ENCODE measurements around the gene TTC23.

TTC23 gene, protein sequence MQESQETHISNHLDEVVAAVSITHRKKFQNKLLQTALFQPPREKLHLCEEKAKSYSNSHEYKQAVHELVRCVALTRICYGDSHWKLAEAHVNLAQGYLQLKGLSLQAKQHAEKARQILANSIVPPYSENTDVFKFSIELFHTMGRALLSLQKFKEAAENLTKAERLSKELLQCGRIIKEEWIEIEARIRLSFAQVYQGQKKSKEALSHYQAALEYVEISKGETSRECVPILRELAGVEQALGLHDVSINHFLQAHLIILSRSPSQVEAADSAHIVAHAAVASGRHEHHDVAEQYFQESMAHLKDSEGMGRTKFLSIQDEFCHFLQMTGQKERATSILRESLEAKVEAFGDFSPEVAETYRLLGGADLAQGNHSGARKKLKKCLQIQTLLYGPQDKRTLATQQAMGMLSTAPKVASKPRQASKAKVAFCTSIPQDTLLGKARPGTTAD

DNA sequence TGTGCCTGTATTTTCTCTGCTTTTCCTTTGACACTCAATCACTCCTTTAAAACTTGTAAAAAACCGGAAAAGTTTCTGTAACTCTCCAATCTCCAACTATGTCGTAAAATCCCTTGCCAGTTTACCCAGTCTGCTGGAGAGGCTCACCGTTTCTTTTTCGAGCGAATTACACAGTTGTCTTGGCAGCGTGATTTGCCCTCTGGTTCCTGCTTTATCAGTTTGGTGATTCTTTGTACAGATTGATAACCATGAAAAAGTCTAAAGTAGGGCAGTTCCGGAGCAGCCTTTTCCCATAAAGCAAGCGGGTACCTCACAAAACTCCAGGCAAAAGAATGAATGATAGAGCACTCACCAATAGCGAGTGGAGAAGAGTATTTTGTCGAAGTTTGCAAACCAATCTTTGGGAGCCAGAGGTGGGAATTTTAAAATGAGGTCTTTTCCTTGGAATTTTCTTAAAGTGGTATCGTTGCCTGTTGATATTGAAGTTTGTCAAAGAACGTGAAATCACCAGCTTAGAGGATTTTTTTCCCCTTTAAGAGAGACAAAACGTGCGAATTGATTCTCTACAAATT lies at the start of gene TTC23:
TTC23 (minus strand) TSS at position 312 of the 572 bp plus-strand sequence. CDS start 20,869 bp downstream, outside the sequence.
- no peak for DNase-seq (ENCODE audit: low read depth in 2 of 3, low spot score in 1 of 3)

DNA sequence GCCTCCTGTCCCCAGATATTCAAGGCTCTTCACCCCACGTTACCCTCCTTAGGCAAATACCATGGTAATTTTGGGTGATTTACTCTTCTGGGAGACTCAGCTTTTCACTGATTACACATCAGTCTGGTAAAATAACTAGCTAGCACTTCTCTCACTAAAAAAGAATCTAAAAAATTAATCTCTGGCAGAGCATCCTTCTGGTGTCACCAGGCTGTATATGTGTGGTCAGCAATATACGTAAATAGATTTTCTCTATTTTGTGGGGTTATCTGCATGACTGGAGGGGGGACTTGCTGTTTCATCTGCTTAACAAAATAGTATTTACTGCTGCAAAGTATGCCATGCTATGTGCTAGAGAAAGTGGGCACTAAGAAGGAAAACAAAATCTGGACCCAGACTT lies 47.0 kb upstream of the TTC23 start:
- no peak for DNase-seq (ENCODE audit: low read depth in 2 of 3, low spot score in 1 of 3)

DNA sequence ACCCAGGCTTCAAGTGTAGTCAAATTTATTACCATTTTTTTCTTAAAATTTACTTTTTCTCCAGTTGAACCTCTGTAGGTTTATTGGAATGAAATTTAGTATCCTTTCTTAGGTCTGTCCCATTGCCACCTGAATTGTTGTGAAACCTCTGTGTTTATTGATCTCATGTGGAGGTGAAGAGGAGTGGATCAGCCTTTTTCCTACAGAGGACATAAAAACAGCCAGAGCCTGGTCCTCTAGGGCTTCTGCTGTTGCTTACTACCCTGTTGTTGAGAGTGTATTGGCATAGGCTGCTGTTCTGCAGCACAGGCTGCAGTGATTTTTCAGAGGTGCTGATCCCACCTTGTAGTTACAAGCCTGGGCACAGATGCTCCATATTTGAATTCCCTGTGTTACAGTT lies 46.5 kb upstream of the TTC23 start:
- no peak for DNase-seq (ENCODE audit: low read depth in 2 of 3, low spot score in 1 of 3)

DNA sequence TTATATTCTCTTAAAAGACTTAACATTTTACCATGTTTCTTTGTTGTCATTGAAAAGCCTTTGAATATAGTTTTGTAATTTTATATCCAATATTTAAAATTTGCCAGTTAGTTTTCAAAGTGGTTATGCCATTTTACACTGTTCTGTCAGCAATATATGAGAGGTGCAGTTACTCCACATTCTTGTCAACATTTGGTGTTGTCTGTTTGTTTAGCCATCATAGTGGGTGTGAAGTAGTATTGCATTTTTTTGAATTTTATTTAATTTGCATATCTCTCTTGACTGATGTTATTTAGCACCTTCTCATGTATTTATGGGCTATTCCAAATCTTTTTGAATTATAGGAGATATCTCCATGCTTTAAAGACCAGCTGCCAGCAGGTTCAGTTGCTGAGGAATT lies 42.3 kb upstream of the TTC23 start:
- DNase-seq (ENCODE audit: low read depth in 2 of 3, low spot score in 1 of 3), result no peak

DNA sequence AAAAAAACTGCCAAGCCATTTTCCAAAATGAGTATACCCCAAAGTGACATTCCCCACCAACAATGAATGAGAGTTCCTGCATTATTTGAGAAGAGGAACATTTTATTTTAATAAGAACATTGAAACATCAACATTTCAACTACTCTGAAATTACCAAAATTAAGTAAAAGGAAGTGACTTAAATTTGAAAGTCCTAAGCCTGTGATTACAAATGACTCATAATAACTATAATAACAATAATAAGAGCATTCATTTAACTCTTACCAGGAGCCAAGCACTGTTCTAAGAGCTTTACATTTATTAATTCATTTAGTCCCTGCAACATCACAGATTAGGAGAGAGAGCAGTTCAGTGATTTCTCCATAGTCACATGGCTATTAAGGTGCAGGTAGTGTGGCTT lies 34.3 kb upstream of the TTC23 start:
- DNase-seq (ENCODE audit: low read depth in 2 of 3, low spot score in 1 of 3), result no peak

DNA sequence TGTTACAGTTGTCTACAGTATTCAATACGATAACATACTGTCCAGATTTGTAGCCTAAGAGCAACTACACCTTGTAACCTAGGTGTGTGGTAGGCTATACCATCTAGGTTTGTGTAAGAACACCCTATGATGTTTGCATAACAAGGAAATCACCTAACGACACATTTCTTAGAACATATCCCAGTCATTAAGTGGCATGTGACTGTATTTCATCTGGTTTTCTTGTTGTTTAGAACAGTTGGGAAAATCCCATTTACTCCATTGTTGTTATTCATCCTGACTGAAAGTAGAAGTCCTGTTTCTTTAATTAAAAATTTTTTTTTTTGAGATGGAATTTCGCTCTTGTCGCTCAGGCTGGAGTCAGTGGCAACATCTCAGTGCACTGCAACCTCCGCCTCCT lies 33.2 kb upstream of the TTC23 start:
- DNase-seq (ENCODE audit: low read depth in 2 of 3, low spot score in 1 of 3), result no peak

DNA sequence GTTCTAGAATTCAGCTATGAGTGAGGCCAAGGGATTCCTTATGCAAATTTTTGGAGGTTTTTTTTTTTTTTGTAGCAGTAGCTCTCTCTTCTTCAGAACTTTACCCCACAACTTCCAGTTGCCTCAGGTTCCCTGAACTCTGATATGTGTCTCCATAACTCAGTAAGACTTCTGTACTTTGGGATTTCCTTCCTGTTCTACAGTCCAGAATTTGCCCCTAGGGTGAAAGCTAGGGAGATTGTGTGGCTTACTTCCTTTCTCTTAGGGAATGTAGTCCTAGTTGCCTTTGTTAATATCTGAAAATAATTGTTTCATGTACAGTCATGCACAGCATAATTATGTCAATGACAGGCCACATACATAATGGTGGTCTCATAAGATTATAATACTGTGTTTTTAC lies 32.7 kb upstream of the TTC23 start:
- no peak for DNase-seq (ENCODE audit: low read depth in 2 of 3, low spot score in 1 of 3)

DNA sequence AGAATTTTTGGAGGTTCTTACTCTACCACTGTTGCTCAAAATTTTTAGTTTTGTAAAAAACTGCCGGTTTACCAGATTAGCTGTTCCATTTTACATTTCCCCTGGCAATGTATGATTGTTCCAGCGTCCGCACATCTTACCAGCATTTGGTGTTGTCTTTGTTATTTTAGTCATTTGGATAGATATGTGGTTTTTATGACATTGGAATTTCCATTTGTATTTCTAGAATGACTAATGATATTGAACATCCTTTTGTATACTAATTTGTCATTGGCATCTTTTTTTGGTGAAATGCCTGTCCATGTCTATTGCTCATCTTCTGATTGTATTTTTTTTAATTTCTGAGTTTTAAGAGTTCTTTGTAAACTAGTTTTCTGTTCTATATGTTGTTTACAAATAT lies 30.4 kb upstream of the TTC23 start:
- no peak for DNase-seq (ENCODE audit: low read depth in 2 of 3, low spot score in 1 of 3)

DNA sequence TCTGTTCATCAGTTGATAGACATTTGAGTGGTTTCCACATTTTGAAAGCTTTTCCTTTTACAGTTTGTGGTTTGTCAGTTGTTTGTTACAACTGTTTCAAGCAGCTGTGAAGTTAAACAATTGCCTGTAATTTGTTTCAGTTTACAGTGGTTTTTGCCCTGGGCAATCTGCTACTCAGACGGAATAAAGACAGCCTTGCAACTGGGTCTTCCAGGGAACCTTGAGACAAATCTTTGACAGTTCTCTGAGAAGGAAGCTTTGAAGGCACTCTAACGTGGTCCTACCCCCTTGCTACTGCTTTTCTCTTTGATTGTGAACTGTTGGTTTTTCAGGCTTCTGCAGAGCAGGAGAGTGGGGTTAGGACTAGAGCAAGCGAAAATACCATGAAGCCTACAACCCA lies 29.9 kb upstream of the TTC23 start:
- no peak for DNase-seq (ENCODE audit: low read depth in 2 of 3, low spot score in 1 of 3)

DNA sequence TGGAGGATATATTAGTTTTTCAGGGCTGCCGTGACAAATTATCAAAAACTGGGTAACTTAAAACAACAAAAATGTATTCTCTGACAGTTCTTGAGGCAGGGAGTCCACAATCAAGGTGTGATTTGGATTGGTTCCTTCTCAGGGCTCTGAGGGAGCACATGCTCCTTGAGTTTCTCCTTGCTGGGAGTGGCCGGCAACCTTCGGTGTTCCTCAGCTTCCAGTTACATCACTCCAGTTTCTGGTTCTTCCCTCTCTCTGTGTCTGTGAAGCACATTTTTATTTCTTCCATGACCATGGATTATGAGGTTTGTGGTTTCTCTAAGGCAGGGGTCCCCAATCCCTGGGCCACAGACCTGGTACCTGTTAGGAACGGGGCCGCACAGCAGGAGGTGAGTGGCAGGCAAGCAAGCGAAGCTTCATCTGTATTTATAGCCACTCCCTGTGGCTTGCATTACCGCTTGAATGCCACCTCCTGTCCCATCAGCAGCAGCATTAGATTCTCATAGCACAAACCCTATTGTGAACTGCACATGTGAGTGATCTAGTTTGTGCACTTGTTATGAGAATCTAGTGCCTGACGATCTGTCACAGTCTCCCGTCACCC lies 26.2 kb upstream of the TTC23 start:
- no peak for DNase-seq (ENCODE audit: low read depth in 2 of 3, low spot score in 1 of 3)

DNA sequence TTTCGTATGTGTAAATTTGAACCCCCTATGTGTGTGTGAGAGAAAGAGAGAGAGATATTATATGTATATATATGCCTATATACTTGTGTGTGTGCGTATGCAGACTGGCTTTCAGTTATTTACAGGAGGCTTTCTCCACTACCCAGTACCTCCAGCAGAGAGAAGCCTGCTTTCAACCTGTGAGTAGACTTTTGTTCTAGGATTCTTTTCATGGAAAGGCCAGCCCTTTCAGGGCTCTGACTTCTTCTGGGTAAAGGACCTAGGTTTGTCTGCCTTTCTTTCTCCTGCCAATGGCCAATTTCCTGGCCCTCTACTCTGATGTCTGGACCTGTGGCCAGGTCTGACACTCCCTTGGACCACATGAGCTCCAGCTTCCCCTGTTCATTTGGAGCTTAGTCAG lies 25.7 kb upstream of the TTC23 start:
- DNase-seq (ENCODE audit: low read depth in 2 of 3, low spot score in 1 of 3), result no peak

DNA sequence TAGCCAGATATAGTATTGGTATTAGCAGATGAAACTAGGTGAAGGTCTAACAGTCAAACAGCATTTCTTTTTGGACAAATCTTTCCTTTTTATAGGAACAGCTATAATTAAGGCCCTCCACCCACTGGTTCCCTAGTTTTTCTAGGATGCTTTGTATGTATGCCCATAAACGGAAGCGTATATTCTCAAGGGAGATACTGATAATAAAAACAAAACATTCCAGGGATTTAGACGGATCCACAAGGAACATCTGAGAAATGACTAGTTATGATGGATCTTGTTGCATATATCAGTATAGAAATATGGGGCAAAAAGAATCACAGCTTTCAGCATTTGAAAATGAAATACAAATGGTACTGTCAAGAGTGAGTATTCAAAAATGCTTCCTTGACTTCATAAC lies 24.4 kb upstream of the TTC23 start:
- no peak for DNase-seq (ENCODE audit: low read depth in 2 of 3, low spot score in 1 of 3)

DNA sequence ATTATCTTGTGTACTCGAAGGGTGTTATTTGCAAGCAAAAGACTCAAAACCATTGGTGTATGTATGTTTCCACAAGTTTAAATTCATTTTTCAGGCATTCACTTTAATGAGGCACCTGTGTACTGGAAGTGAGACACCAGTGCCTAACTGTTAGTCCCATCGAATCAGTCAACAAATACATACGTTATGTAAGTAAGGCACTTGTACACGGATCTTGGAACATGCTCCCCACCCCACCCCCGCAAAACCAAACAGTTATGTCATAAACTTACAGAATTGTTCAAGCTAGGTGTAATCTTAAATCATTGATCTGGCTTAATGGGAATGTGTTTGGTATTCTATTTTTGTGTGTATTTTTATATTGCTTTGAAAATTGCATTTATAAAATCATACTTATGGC lies 19.1 kb upstream of the TTC23 start:
- DNase-seq (ENCODE audit: low read depth in 2 of 3, low spot score in 1 of 3), result no peak

DNA sequence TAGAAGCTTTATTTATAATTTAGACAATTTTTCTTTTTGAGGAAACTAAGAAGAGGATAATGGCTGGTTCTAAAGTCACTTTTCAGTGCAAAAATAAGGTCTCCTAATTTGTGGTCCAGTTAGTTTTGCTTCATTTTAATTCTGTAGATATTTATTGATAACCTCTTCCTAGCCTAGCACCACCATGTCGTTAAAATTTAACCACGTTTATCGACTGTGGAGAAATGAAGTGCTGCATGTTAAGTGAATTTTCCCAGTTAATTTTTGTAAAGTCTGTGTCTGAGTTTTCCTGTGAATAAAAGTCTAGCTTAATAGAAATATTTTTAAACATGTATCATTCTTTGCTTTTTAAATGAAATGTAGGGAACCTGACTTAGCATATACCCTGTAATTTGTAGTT lies 18.6 kb upstream of the TTC23 start:
- DNase-seq (ENCODE audit: low read depth in 2 of 3, low spot score in 1 of 3), result no peak

DNA sequence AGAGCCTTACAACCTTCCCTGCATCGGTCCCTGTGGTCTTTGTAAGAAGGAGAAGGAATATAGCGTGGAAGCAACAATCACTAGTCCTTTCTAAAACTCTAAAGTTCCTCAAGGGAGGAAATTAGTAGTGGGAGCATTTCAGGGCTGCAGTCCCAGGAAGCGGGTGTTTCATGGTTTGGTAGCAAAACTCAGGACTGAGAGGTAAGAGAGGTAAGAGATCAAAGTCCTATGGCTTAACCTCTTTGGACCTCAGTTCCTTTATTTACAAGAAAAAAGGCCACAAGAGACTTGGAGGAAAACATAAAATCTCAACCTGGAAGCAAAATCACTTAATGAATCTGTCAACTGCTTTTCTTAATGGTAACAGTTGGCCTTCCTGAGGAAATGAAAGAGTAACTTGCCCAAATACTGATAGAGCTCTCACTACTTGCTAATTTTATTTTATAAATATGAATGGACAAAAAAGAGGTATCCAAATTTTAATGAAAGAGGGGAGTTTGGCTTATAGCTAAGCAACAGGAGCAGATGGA lies 16.2 kb upstream of the TTC23 start:
- DNase-seq (ENCODE audit: low read depth in 2 of 3, low spot score in 1 of 3), result no peak

DNA sequence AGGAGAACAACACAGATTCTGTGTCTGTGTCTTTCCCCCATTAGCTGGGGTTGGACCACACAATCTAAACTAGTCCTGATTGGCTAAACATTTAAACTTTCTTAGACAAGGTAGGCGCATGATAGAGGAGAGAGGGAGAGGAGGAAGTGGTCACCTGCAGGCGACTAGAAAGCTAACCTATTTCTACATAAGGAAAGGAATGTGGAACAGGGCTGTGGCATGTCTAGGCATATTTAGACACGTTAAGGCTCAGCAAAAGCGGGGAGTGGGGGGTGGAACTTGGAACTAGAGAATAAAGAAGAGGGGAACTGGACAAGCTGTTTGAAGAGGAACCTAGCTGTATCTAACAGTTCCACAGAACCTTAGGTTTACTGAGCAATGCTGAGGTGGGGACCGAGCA lies 14.7 kb upstream of the TTC23 start:
- no peak for DNase-seq (ENCODE audit: low read depth in 2 of 3, low spot score in 1 of 3)

DNA sequence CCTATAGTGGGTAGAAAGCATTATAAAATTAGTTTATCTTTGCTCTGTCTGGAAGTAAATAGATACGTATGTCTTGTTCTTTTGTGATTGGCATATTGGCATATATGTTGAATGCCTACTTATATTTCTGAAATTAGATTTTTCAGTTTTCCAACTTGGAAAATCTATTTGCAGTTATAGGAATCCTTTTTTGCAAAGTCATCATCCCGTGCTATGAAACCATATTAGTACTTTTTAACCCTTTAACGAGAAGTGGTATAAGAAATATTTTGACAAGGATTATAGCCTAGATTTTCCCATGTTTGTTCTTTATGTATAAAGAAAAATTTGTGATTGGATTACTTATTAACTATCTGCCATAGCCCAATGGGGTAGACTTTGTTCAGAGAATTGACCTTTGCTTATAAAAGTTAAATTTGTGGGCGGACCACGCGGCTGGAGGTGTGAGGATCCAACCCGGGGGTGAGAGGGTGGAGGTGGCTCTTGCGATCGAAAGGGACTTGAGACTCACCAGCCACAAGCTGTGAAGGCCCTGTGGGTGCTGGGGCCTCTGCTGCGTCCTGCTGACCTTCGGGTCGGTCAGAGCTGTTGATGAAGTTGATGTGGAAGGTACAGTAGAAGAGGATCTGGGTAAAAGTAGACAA lies 7.8 kb upstream of the TTC23 start:
- DNase-seq (ENCODE audit: low read depth in 2 of 3, low spot score in 1 of 3), result no peak

DNA sequence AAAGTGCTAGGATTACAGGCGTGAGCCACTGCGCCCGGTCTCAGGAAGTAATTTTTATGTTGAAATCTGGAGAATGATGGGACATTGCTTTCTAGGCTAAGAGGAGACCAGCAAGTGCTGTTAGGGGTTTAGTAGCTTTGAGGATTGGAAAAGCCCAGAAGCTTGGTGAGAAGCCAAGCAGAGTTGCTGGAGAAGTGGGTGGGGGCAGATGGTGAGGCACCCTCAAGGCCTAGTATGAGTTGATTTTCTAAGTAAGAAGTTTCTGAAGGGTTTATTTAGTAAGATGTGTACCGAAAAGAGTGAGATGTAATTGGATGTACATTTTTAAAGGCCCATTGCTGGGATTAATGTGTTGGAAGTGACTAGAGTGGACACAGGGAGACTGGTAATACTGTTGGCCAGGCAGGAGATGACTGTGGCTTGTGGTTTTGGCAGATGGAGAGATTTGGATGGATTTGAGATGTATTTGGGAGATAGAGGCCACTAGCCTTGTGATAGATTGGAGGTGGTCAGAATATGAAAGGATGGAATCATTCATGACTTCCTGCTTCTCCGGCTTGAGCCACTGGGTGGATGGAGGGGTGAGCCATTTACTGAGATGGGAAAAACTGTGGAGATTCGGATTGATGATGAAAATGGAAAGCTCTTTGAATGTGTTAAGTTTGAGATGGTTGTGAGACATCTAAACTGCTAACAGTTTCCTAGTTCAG lies 4.2 kb upstream of the TTC23 start:
- DNase-seq (ENCODE audit: low read depth in 2 of 3, low spot score in 1 of 3), result peak in 1 of 3 donors; percentile 16

DNA sequence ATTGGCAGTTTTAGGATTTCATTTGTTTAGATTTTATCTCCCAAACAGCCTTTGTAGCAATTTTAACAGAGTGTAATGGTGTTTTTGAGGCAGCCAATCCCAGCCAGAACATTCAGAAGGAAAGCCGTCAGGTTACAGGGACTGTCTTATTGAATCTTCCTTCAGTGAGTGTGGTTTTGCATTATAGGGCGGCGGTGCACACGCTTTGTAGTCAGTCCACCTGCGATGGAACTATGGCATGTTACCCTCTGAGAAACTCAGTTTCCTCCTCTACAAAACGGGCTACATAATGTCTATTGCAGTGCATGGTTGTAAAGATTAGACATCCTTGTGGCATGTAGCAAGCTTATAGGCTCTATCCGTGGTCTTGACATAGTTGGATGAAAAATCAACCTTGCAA lies 2.9 kb upstream of the TTC23 start:
- no peak for DNase-seq (ENCODE audit: low read depth in 2 of 3, low spot score in 1 of 3)

DNA sequence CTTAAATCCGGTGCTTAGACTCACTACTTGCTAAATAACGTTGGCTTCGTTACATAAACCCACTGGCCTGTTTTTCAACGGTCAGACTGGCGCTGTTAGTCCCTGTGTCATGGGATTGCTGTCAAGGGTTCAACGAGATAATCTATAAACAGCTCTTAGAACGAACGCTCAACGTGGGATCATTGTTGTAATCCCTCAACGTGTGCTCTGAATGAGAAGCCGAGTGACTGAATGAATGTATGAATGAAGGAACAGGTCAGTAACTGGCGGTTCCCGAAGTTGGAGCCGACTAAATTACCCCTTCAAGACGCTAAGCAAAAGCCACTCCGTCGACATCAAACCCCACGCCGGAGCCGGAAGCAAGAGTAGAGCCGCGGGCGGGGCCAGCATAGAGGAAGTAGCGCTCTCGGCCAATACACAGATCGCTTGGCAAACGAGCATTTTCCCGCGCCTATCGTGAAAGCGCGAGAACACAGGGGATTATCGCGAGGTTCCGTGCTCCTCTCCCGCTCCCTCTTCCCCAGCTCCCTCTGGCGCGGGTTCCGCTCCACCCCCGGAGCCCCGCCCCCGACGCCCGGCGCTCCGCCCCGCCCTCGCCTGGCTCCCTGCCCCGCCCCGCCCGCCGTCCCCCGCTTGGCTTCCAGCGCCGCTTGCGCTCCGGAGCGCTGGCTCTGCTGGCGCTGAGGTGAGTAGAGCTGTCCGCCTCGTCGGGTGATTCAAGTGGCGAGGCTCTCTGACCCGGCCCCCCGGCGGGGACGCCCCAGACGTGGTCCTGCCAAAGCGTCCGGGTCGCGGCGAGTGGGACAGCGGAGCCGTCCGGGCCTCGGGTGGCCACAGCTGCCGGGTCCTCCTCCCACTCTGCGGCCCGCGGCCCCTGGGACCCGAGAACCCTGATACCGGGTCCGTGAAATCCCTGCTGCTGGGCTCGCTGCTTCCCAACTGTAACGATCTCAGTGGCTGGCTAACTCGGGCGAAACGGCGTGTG lies 1.8 kb upstream of the TTC23 start, which contains the start of gene LRRC28:
LRRC28 (plus strand) TSS at position 625 of the 985 bp plus-strand sequence. CDS start 4,477 bp downstream, outside the sequence.
- peak; percentile 93 to 98 (median 95) for DNase-seq (ENCODE audit: low read depth in 2 of 3, low spot score in 1 of 3)
